ENCODE measurements around the gene ANXA4. TPM values are rescaled to one million over a fixed set of nuclear protein-coding genes. Genes with fewer than 3 reads are reported as not detected.

ANXA4 gene
- total and polyA plus RNA-seq, 4 donors: 17.6 to 135 (median 59.4) TPM

DNA sequence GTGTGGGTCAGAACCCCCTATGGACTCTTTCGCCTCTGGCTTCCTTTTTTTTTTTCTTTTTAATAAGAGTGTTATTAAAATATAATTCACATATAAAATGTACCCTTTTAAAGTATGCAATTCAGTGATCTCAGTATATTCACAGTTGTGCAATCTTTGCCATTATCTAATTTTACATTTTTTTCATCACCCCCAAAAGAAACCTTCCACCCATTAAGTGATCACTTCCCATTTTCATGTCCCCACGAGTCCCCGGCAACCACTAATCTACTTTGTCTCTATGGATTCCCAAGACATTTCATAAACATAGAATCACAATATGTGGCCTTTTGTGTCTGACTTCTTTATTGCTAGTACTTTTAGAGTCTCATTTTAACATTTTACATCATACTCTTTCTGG is 38.7 kb upstream of the ANXA4 start (continued):
- TF ChIP-seq REST (IDR thresholded peaks at IDR 0.05): no peak

GRCh38 chr2:69704446-69704845 is 37.5 kb upstream of the ANXA4 start:
- Histone ChIP-seq H3K27ac (ENCODE audit: low read depth in 1 of 2, low read length in 2 of 2) (no peak overlapping the region), H3K9me3 (ENCODE audit: control insufficient read depth in 4 of 4, low read length in 3 of 4) (no peaks in the 10 kb centered on the region), H3K4me1 (ENCODE audit: control insufficient read depth in 4 of 4, insufficient read depth in 4 of 4, low read length in 3 of 4) (no peaks in the 10 kb centered on the region), H3K27me3 (ENCODE audit: control insufficient read depth in 4 of 4, insufficient read depth in 4 of 4, low read length in 3 of 4) (no peaks in the 10 kb centered on the region), H3K4me3 (ENCODE audit: low read depth in 1 of 3, low read length in 3 of 3) (no peak overlapping the region), H3K36me3 (ENCODE audit: control insufficient read depth in 4 of 4, insufficient read depth in 3 of 4, low read depth in 1 of 4, low read length in 3 of 4) (no peaks in the 10 kb centered on the region), H3K9ac (ENCODE audit: low read depth in 1 of 2, low read length in 2 of 2) (no peak overlapping the region)
- no peak for TF ChIP-seq EGR1 (IDR thresholded peaks at IDR 0.05; ENCODE audit: low read depth in 2 of 2)
- TF ChIP-seq, protein P1, sequence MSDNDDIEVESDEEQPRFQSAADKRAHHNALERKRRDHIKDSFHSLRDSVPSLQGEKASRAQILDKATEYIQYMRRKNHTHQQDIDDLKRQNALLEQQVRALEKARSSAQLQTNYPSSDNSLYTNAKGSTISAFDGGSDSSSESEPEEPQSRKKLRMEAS (IDR thresholded peaks at IDR 0.05): no peak
- no peak for TF ChIP-seq SP1 (IDR thresholded peaks at IDR 0.05)
- no peak for TF ChIP-seq REST (IDR thresholded peaks at IDR 0.05)
- TF ChIP-seq HNF4A (conservative IDR thresholded peaks at IDR 0.05): no peak
- TF ChIP-seq RXRA (IDR thresholded peaks at IDR 0.05): no peak
- TF ChIP-seq, protein P2, sequence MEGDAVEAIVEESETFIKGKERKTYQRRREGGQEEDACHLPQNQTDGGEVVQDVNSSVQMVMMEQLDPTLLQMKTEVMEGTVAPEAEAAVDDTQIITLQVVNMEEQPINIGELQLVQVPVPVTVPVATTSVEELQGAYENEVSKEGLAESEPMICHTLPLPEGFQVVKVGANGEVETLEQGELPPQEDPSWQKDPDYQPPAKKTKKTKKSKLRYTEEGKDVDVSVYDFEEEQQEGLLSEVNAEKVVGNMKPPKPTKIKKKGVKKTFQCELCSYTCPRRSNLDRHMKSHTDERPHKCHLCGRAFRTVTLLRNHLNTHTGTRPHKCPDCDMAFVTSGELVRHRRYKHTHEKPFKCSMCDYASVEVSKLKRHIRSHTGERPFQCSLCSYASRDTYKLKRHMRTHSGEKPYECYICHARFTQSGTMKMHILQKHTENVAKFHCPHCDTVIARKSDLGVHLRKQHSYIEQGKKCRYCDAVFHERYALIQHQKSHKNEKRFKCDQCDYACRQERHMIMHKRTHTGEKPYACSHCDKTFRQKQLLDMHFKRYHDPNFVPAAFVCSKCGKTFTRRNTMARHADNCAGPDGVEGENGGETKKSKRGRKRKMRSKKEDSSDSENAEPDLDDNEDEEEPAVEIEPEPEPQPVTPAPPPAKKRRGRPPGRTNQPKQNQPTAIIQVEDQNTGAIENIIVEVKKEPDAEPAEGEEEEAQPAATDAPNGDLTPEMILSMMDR (IDR thresholded peaks at IDR 0.05; ENCODE audit: low read depth, low read length, missing input control): no peak
- 88% methylated on average over 5 of the region's 5 CpGs for WGBS
- no peak for DNase-seq (ENCODE audit: low spot score)

GRCh38 chr2:69709290-69709689 is 32.6 kb upstream of the ANXA4 start:
- no peaks in the 10 kb centered on the region for H3K36me3 ChIP-seq (ENCODE audit: control insufficient read depth in 4 of 4, insufficient read depth in 3 of 4, low read depth in 1 of 4, low read length in 3 of 4)
- no peaks in the 10 kb centered on the region for H3K27me3 ChIP-seq (ENCODE audit: control insufficient read depth in 4 of 4, insufficient read depth in 4 of 4, low read length in 3 of 4)
- H3K4me3 ChIP-seq (ENCODE audit: low read depth in 1 of 3, low read length in 3 of 3): no peak overlapping the region
- 79% methylated on average over 5 of the region's 5 CpGs for WGBS
- TF ChIP-seq TAF1 (conservative IDR thresholded peaks at IDR 0.05) (no peak), FOXA1 (IDR thresholded peaks at IDR 0.05) (no peak), JUND (IDR thresholded peaks at IDR 0.05) (no peak), HNF4G (IDR thresholded peaks at IDR 0.05) (no peak), RAD21 (IDR thresholded peaks at IDR 0.05) (no peak), NR2F2 (IDR thresholded peaks at IDR 0.05) (no peak), RXRA (IDR thresholded peaks at IDR 0.05) (no peak), FOXA2 (IDR thresholded peaks at IDR 0.05) (no peak)
- TF ChIP-seq, protein P1 (IDR thresholded peaks at IDR 0.05): no peak
- TF ChIP-seq, protein P2 (IDR thresholded peaks at IDR 0.05; ENCODE audit: low read depth, low read length, missing input control): no peak
- peaks cover 0 to under 1% (median 0%) of the 10 kb centered on the region in 4 donors for H3K4me1 ChIP-seq (ENCODE audit: control insufficient read depth in 4 of 4, insufficient read depth in 4 of 4, low read length in 3 of 4)
- H3K9ac ChIP-seq (ENCODE audit: low read depth in 1 of 2, low read length in 2 of 2): no peak overlapping the region
- no peak overlapping the region for H3K27ac ChIP-seq (ENCODE audit: low read depth in 1 of 2, low read length in 2 of 2)
- no peaks in the 10 kb centered on the region for H3K9me3 ChIP-seq (ENCODE audit: control insufficient read depth in 4 of 4, low read length in 3 of 4)
- DNase-seq (ENCODE audit: low spot score): no peak

Measured in liver (tissue), 9 donors.